ENCODE results near the gene SORCS3.

Gene SORCS3

DNA sequence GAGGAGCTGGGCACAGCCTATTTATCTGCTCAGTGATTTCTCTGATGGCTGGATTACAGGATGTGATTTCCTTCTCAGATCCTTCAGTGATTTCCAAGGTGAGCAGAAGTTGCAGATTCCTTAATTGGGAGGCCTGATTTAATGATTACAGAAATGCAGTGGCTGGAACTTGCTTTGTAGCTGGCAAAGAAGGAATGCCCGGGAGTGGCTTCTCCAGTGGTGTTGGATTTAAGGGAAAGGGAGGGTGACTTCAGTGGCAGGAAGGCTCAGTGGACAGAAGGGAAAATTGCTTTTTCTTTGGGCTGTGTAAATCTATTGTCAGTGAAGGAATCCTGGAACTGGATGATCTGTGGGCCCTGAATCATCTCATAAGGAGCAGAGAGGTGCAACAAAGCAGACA lies 5.1 kb downstream of the SORCS3 start:
- no peak for DNase-seq (ENCODE audit: low read depth)

DNA sequence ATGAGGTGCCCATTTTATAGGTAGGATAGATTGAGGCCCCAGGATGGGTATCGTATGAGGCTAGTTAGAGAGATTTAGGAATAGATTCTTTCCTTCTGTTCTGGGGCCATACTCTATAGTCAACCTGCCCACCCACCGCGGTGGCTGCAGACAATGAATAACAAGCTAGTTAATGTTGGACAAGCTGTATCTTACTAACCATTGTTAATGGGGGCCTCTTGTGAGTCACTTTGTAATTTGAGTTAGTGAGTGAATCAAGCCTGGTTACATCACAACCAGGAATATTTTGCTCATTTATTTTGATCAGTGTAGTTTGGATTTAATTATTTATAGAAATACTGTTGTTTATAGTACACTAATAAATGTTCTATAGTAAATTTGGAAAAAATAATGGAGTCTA lies 7.3 kb downstream of the SORCS3 start:
- no peak for DNase-seq (ENCODE audit: low read depth)

DNA sequence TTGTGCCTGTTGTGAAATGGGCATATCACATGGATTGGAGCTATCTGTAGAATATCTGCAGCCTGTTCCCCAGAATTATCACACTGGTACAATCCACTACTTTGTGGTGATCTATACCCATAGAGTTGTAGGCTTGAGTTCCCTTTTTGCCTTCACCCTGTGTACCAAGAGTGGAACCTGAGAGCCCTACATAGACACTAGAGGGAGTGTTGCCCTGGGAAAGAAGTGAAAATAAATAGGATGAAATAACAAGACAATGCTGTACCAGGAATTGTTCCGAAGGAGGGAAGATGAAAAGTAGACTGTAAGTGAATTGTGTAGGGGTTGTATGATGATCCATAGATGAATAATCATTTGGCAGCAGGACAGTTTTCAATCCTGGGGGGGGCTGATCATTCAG lies 9.0 kb downstream of the SORCS3 start:
- no peak for DNase-seq (ENCODE audit: low read depth)

DNA sequence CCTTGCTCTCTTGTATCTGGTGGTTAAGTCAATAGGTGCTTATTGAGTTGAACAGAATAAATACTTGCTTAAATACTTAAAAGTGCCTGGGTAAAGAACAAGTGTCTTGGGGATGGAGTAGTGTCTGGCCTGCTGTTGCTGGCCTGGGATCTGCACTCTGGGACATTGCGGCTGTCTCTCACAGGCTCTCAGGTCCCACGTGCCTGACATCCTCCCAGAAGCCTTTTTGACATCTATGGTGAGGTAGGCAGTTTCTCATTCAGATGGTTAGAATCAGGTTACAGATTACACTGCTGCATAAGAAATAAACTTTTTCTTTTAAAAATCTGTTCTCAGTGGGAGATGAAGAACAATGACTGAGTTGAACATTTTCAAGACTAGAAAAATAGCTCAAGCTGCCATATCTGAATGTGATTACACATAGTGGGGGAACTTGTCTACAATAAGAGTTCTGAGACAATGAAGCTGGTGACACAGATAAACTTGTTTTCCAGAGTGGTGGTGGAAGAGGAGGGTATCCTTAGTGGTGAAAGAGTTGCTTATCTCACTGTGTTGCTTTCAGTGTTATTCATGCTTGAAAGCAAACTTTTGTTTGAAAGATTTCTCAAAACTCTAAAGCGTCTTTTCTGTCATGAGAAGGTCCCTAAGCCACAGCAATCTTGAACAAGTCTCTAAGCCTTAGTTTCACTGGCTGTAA lies 9.7 kb downstream of the SORCS3 start:
- DNase-seq (ENCODE audit: low read depth), result no peak

DNA sequence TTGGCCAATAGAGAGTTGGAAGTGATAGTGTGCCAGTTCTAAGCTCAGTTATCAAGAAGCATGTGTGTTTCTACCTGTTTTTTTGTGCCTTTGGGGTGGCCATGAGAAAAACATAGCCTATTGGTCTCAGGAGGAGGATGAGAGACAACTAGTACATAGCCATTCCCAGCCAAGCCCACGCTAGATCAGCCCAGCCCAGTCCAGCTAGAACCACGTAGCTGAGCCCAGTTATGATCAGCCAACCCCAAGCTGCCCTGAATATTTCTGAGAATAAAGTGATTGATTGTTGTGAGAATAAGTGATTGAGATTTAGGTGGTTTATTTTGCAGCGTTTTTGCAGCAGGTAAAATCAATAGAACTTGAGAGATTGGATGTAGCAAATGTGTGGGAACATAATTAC lies 15.9 kb downstream of the SORCS3 start:
- no peak for DNase-seq (ENCODE audit: low read depth)

DNA sequence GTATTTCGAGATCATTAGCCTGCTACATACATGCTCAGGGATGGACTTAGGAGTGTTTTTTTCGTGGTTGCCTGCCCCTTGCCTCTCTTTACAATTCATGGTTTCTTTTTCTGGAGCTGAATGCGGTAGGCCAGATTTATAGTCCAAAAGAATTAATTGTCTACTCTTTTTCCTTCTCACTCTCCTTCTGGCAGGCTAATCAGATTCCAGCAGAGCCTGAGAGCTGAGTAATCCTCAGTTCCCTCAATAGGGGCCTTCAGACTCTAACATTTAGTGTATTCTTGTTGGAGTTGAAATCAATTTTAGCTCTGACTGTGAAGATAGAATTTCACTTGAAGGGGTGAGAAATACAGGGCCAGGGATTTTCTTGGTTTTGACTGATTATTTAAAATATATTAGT lies 16.4 kb downstream of the SORCS3 start:
- no peak for DNase-seq (ENCODE audit: low read depth)

DNA sequence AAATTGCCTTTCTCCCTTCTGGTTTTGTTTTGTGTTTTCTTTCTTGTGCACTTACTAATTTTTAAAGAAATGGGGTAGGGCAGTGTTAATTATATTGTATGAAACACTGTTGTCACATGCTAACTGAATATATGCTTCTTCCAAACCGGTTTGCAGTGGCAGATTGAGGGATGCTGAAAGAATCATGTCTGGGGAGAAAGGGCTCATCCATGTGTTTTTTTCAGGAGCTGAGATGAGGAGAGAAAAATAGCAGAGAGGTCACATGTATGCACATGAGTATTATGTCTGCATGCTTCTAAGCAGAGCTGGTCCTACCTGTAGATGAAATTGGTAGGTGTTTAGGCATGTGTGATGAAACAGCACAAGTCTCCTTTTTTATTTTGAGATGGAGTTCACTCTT lies 17.0 kb downstream of the SORCS3 start:
- no peak for DNase-seq (ENCODE audit: low read depth)

DNA sequence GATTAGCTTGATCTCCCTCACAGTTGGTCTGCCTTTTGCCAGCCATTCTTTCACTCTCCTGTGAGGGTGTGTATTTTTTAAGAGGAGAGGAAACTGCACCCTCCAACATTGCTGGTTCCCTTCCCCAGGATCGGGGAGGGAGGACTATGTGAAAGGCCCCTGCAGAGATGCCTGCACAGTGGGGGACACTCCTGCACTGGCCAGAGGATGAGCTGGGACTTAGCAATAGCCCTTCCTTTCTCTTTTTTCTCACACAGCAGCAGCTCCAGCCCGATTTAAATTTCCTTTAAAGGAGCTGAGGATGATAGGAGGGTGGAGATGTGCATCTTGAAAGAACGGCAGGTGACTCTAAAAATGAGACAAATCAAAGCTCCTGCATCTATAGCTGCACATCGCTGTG lies 18.7 kb downstream of the SORCS3 start:
- DNase-seq (ENCODE audit: low read depth), result no peak

DNA sequence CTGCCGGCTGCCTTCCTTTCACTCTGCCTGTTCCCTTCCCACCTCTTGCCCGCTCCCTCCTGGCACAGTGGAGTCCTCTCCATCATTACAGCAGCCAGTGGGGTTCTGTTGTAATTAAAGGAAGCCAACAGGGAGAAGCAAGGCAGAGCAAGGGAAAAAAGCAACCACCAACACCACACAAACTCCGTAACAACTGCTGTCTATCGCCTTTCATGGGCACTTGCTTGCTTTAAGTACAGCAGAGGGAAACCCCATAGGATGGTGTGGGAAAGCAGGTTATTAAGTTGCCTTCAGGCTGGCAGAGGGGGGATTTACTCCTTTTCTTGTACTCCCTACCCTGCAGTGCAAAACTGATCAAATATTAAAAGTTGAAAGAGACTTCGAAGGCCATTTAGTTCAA lies 22.0 kb downstream of the SORCS3 start:
- DNase-seq (ENCODE audit: low read depth), result no peak

DNA sequence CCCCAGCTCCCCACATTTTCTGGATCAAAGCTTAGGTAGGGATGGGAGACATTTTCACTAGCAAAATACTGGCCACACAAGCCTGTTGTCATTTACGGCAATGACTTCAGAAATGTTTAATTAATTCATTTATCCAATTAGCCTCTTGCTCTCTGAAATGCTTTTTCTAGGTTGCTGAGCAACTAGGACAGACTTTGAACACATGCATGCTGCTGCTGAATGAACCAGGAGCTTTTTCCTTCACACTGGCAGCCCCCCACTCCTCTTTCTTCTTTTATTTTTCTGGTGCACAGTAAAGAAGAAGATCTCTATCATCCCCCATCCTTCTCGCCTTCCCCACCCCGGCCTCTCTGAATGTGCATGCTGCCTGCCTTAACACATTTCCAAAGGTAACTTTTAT lies 22.5 kb downstream of the SORCS3 start:
- DNase-seq (ENCODE audit: low read depth), result no peak

DNA sequence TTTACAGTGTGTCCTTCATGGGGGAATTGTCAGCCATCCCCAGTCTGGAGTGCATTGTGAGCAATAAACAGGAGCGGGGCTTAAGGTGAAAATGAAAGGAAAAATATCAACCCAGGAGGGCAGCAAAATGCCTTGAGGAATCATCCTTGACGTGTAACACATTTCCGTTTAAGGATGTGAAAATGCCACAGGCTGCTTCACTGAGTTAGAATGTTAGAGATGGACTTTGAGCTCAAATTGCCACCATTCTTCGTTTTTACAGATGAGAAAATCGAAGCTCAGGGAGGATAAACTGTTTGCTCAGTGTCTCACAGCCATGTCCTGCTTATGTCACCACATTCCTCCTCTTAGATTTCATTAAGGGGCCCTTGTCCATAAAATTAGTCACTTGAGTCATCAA lies 23.1 kb downstream of the SORCS3 start:
- no peak for DNase-seq (ENCODE audit: low read depth)

DNA sequence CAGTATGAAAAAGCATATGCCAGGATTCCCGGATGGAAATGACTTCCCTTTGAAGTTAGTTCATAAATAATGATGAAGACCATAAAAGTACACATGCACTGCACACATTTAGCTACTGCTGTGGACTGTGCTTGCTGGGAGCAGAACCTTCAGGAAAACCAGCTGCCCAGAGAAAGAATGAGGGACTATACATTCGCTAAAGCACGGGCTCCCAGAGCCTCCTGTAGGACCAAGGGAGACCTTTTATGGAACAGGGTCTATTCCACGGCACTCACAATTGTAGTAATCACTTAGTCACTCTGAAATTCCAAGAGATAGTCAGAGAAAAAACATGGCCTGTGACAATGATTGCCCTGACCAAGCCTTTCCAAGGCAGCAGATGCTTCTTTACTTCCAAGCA lies 24.1 kb downstream of the SORCS3 start:
- DNase-seq (ENCODE audit: low read depth), result no peak

DNA sequence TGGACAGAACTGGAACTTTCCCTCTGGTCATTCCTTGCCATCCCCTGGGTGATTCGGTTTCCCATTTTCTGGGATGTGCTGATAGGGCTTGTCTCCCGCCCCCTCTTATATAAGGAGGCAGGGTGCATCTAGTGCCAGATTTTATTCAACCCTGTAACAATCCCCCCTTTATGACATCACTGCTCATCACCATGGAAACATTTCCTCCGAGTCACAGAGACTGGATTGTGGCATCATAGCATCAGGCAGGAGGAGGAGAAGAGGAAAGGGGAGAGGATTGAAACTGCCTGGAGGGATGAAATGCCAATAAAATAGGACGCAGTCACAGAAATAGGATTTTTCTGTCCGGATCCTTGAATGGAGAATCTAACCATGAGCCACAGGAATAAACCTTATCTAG lies 25.0 kb downstream of the SORCS3 start:
- no peak for DNase-seq (ENCODE audit: low read depth)

DNA sequence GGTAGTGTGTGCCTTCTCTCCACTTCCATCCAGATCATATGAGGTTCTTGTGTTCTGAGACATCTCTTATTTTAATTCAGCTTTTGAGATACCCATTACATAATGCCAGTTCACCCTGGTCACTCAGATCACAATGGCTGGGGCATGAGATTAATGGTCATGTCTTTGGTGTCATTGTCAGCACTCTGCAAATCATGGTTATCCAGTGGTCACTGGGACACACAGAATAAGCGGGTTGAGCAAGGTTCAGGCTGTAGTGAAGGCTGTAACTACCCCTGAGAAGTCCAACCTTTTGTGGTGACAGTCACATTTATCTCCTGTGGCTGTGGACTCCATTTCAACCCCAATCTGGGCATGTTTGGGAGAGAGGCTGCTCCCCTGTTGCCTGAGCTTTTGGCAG lies 35.8 kb downstream of the SORCS3 start:
- DNase-seq (ENCODE audit: low read depth), result no peak

DNA sequence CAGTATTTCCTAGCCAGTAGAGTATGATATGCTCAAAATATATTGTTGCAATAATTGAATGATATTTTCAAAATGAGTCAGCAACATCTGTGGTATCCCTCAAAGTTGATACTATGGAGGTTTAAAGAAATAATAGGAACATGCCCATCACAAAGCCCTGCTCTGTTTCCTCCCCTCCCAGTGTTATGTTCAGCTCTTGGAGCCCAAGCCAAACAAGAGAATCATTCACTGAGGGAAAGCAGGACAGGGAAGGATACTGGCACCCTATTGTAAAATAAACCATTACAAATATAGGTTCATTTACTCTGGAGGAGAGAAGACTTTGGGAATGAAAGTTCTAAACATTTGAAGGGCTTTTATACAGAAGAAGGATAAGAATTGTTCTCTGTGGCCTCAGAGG lies 37.6 kb downstream of the SORCS3 start:
- DNase-seq (ENCODE audit: low read depth), result no peak

DNA sequence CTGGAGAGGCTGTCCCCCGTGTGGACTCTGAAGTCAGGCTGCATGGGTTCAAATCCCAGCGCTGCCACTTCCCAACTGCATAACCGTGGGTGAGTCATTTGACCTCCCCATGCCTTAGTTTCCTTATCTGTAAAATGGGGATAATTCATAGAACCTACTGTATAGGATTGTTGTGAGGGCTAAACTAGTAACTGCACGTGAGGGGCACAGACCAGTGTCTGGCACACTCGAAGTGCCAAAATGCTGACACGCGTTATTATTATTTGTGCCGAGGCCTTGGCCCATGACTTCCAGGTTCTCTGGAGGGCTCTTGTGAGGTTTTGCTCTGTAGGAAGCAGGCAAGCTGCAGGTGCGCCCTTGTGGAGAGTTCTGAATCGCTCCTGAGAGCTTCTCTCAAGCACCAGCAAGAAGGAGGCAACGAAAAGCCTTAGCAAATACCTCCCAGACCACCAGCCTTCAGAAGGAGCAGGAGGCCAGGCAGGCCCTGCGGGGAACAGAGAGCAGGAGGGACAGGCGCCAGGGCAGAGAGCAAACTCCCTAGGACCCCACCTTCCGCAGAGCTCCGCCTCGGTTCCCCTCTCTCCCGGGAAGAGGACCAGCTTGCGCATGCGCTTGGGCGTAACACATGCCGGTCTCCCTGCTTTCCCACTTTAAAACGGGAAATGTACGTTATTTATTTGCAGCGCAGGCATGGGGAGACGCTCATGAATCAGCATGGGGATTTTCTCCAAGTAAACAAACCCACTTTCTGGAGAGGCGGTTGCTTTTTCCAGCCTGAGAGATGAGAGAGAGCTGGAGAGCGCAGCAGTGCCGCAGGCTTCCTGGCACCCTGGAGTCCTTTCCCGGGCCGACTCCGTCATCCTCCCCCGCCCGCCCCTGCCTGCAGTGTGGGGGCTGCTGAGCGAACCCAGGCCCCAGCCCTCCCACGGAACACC lies 39.6 kb downstream of the SORCS3 start:
- no peak for DNase-seq (ENCODE audit: low read depth)

DNA sequence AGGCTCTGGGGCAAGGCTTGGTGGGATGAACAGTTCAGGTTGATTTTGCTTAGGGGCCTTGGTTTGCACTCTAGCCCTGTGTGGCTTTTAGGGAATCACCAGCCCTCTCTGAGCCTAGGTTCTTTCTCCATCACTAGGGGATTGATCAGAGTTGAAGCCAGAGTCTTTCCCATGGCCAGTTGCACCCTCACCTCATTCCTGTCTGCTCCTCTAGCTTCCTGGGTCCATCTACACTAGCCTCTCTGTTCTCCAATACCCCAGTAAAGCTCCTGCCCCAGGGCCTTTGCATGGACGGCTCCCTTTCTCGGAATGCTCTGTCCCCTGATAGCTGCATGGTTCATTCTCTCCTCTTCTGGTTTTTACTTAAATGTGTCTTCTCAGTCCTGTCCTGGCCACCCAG lies 40.4 kb downstream of the SORCS3 start:
- DNase-seq (ENCODE audit: low read depth), result no peak

DNA sequence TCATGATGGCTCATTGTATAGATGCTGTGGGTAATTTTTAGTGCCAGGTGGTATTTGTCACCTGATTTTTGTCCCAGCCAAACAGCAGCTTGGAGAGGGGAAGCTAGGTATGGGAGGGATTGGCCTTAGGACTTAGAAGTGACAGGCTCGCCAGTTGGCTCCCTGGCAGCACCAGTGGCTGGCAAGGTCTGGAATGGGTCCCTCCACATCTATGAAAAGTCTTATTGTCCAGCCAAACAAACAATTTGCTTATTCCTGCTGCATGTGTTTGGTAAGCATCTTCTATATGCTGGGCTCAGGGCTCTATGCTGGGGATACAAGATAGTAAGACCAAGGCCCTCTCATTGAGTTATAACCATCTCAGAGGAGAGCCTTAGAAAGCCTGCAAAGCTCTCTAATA lies 42.5 kb downstream of the SORCS3 start:
- no peak for DNase-seq (ENCODE audit: low read depth)

DNA sequence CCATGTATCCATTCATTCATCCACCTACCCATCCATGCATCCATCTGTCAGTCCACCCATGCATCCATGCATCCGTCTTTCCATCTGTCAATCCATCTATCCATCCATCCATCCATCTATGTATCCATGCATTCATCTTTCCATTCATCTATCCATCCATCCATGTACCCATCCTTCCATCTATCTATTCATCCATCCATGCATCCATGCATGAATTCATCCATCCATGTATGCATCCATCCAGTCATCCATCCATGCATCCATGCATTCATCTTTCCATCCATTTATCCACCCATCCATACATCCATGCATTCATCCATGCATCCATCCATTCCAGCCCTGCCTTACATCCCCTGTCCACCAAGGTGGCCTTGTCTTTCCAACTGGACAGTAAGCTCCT lies 45.7 kb downstream of the SORCS3 start:
- no peak for DNase-seq (ENCODE audit: low read depth)

DNA sequence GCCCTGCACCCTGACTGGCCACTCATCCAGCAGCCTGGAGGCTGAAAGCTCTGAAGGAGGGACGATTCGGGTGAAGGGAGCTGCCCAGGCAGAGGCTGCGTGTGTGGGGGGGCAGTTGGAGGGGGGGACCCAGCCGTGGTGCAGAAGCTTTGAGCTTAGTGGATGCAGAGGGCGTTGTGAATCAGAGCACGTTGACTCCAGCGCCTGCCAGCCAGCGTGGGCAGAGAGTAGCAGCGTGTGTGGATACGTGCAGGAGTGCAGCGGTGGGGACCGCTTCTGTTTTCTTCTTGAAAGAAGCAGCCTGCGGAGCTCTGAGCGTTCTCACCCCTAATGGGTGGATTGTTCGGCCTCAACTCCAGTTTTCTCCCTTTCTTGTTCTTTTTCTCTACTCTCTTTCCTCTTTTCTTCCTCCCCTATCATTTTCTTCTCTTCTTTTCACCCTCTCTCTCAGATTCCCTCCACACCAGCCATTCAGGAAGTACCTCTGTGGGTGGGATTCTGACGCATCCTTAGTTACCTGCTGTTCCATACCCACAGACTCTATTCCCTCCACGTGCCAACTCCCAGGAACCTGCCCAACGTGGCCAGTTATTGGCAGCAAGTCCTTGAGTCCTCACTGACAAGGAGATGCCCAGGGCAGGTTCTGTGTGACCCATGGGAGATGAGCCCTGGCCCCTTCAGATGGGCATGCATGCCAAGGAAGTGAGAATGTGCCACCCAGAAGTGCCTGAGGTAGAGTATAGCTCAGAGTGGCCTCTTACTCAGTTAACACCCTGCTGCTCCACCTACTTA lies 47.4 kb downstream of the SORCS3 start:
- DNase-seq (ENCODE audit: low read depth), result no peak

DNA sequence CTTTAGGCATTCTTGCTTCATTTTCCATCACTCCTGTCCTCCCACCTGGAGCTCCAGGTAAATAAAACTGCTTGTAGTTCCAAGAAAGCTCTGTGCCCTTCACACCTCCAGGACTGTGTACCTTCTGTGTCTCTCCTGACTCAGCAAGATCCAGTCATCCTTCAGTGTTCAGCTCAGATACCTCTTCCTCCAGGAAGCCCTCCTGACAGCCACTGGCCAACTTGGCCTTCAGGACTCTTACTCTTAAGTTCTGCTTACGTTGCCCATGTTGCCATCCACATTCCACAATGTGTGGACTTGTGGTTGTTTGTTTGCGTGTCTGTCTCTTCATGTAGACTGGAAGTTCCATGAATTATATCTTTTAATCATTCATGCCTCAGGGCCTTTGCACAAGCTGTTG lies 48.0 kb downstream of the SORCS3 start:
- DNase-seq (ENCODE audit: low read depth), result no peak

DNA sequence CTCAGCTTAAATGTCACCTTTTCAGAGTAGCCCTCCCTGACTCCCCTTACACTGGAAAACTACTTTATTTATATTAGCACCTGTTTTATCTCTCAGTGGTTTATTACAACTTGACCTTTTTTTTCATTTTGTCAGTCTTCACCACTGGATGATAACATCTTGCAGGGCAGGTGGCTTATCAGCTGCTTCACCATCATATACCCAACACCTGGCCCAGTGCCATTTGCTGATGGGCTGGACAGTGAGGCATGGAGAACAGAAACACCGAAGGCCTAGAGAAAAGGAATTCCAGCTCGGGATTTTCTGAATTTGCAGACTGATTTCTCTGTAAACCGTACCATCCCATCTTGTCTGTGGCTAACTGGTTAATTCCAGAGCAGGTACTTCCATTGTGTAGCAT lies 48.5 kb downstream of the SORCS3 start:
- no peak for DNase-seq (ENCODE audit: low read depth)

DNA sequence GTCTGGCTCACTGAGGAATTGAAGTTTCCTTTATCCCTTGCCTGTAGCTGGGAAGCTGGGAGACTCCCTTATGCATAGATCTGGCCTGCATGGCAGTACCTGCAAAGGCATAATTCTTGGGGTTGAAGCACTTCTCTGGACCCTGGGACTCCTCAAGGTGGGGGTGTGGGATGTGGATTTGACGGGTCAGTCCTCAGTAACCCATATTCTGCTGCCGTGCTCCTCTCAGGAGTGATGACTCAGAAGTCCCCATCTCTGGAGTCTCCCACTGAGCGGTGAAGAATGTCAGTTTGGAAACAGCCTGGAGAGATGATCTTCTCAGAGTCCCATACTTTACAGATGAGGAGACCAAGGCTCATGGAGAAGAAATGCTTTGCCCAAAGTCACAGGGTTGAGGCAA lies 49.0 kb downstream of the SORCS3 start:
- no peak for DNase-seq (ENCODE audit: low read depth)
